ENCODE measurements around the gene OR6B1. TPM values are rescaled to one million over a fixed set of nuclear protein-coding genes. Genes with fewer than 3 reads are reported as not detected.

OR6B1 gene
- not detected for total RNA-seq
- not detected for polyA plus RNA-seq
- long read RNA-seq, donor 1, result 0 reads
- long read RNA-seq, donor 2, result 0 reads
- long read RNA-seq, donor 3, result 0 reads

DNA sequence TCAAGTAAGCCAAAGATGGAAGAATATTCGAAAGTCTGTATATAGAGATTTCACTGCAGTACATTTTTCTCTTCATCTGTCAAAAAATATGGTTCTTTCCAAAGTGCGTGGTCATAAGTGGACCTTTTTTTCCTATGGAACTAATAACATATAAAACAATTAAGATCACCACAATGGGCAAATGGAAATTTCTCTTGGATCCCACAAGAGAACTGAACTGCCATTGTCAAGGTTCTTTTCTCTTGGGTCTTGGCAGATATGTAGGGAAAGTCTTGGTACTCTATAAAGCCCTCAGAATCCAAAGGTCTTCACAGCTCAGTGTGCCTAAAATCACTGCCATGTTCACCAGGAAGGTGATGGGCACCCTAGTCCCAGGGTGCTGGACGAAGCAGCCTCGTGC is at the start of gene OR6B1:
Gene OR6B1, plus strand, starts transcription at position 301 of the 400 bp plus-strand sequence. CDS start 3,677 bp downstream, outside the sequence.
- 93 to 97% (median 96%) methylated on average over 4 of the region's 4 CpGs for WGBS, 3 donors
- Histone ChIP-seq H3K4me1 (ENCODE audit: insufficient read depth) (no peaks in the 10 kb centered on the region), H3K27ac (no peak within 1 kb of the TSS), H3K36me3 (no peaks in the 10 kb centered on the region), H3K9me3 (no peaks in the 10 kb centered on the region), H3K27me3 (no peaks in the 10 kb centered on the region), H3K4me3 (no peak within 1 kb of the TSS)
- intact Hi-C loops (cut with DNase I), result loop anchor here in 1 of 4 donors (10.0 kb wide), 1 partner anchor 95 kb away; the partner anchor contains the start of gene TCAF1
- DNase-seq, result no peak
- TF ChIP-seq EP300 (IDR thresholded peaks at IDR 0.05), result no peak
- TF ChIP-seq, protein P1, sequence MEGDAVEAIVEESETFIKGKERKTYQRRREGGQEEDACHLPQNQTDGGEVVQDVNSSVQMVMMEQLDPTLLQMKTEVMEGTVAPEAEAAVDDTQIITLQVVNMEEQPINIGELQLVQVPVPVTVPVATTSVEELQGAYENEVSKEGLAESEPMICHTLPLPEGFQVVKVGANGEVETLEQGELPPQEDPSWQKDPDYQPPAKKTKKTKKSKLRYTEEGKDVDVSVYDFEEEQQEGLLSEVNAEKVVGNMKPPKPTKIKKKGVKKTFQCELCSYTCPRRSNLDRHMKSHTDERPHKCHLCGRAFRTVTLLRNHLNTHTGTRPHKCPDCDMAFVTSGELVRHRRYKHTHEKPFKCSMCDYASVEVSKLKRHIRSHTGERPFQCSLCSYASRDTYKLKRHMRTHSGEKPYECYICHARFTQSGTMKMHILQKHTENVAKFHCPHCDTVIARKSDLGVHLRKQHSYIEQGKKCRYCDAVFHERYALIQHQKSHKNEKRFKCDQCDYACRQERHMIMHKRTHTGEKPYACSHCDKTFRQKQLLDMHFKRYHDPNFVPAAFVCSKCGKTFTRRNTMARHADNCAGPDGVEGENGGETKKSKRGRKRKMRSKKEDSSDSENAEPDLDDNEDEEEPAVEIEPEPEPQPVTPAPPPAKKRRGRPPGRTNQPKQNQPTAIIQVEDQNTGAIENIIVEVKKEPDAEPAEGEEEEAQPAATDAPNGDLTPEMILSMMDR (IDR thresholded peaks at IDR 0.05), result no peak
- TF ChIP-seq POLR2A (IDR thresholded peaks at IDR 0.05), result no peak

GRCh38 chr7:143953421-143953820 is 46.7 kb upstream of the OR6B1 start:
- intact Hi-C loops (cut with DNase I), result no loop called here
- H3K36me3 ChIP-seq, result no peaks in the 10 kb centered on the region
- WGBS, 3 donors, result 50 to 62% (median 59%) methylated on average over 3 of the region's 3 CpGs

DNA sequence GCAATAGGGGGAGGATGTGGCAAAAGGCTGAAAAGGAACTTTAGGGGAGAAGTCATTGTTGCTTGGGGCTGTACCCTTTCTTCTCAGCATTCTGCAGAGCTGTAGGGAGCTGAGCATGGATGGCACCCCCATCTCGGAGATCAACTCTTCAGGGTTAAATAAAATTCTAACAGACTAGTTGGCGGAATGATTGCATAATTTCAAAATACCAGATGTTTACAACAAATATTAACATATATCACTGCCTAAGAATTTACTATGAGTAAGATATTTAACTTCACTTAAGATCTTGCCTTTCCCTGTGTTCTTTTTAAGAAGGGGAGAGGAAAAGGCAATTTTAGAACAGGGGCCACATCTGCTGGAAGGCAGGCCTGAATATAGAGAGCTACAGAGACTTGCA is 46.0 kb upstream of the OR6B1 start:
- TF ChIP-seq, protein P1 (IDR thresholded peaks at IDR 0.05), result no peak
- no peak for TF ChIP-seq EP300 (IDR thresholded peaks at IDR 0.05)
- no peak for TF ChIP-seq POLR2A (IDR thresholded peaks at IDR 0.05)
- Histone ChIP-seq H3K4me3 (no peak overlapping the region), H3K36me3 (no peaks in the 10 kb centered on the region), H3K4me1 (ENCODE audit: insufficient read depth) (no peaks in the 10 kb centered on the region), H3K27ac (no peak overlapping the region), H3K9me3 (no peaks in the 10 kb centered on the region), H3K27me3 (no peaks in the 10 kb centered on the region)
- WGBS, 3 donors, result 79 to 85% (median 81%) methylated on average over 2 of the region's 2 CpGs
- intact Hi-C loops (cut with DNase I), result no loop called here
- DNase-seq, result no peak

More at GRCh38 chr7:143953421-143953820, 46.7 kb upstream of the OR6B1 start:
- DNase-seq, result no peak
- no peaks in the 10 kb centered on the region for H3K27me3 ChIP-seq
- TF ChIP-seq, protein P1 (IDR thresholded peaks at IDR 0.05), result no peak
- TF ChIP-seq EP300 (IDR thresholded peaks at IDR 0.05) (no peak), POLR2A (IDR thresholded peaks at IDR 0.05) (no peak)
- H3K4me3 ChIP-seq, result no peak overlapping the region
- no peaks in the 10 kb centered on the region for H3K9me3 ChIP-seq
- no peaks in the 10 kb centered on the region for H3K4me1 ChIP-seq (ENCODE audit: insufficient read depth)
- no peak overlapping the region for H3K27ac ChIP-seq

DNA sequence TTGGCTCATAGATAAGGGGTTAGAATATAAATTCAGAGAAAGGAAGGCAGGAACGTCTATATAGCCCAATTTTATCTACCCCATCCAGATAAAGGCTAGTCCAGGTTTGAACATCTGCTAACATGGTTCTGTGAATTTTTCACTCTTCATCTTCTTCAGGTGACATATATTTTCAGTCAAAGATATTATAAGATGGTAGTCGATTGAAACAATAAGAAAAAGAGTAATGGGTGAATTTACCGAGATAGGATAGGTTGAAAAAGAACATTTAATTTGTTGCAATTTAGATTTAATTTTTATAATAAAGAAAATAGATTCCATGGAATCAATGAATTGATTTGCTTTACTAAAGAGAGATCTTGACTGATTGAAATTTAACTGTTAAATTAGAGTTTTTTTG is 45.6 kb upstream of the OR6B1 start, which contains the start of gene OR2F1:
Gene OR2F1, plus strand, starts transcription at position 301 of the 400 bp plus-strand sequence. CDS start 5,127 bp downstream, outside the sequence.
- Histone ChIP-seq H3K4me1 (ENCODE audit: insufficient read depth) (no peaks in the 10 kb centered on the region), H3K27ac (no peak within 1 kb of the TSS), H3K27me3 (no peaks in the 10 kb centered on the region), H3K9me3 (no peaks in the 10 kb centered on the region), H3K4me3 (no peak within 1 kb of the TSS), H3K36me3 (no peaks in the 10 kb centered on the region)
- WGBS, 3 donors, result 78 to 86% (median 82%) methylated on average over 3 of the region's 3 CpGs
- DNase-seq, result no peak
- intact Hi-C loops (cut with DNase I), result no loop called here
- TF ChIP-seq POLR2A (IDR thresholded peaks at IDR 0.05) (no peak), EP300 (IDR thresholded peaks at IDR 0.05) (no peak)
- TF ChIP-seq, protein P1 (IDR thresholded peaks at IDR 0.05), result no peak
